Measurements from ENCODE around the gene TMUB2.

The TMUB2 gene

GRCh38 chr17:44204441-44204882, 17.7 kb downstream of the TMUB2 start:
- no peaks in the 10 kb centered on the region for H3K79me2 ChIP-seq (ENCODE audit: insufficient read depth, low read length)
- H3K4me3 ChIP-seq (ENCODE audit: low read depth, low read length, poor library complexity, severe bottlenecking) = no peak overlapping the region
- no peaks in the 10 kb centered on the region for H3K9me3 ChIP-seq (ENCODE audit: low read length)
- no peak for TF ChIP-seq EZH2 (IDR thresholded peaks at IDR 0.05; ENCODE audit: borderline replicate concordance, low read length)
- no peak for TF ChIP-seq CTCF (IDR thresholded peaks at IDR 0.05; ENCODE audit: low read length)
- no peaks in the 10 kb centered on the region for H4K20me1 ChIP-seq (ENCODE audit: insufficient read depth, low read length)
- H3K27me3 ChIP-seq (ENCODE audit: insufficient read depth, low read length) = no peaks in the 10 kb centered on the region
- peaks cover 29% of the 10 kb centered on the region for H3K36me3 ChIP-seq (ENCODE audit: insufficient read depth, low read length)
- H3K4me1 ChIP-seq (ENCODE audit: insufficient read depth, low read length, severe bottlenecking) = peaks cover 14% of the 10 kb centered on the region
- no peaks in the 10 kb centered on the region; the same call in 1 of the 2 replicates for H3F3A ChIP-seq (ENCODE audit: insufficient read depth, low read length)
- no peak overlapping the region for H3K9ac ChIP-seq (ENCODE audit: low read length)
- no peak overlapping the region for H3K4me2 ChIP-seq (ENCODE audit: low read length)
- peak overlapping the region; percentile 19 for H3K27ac ChIP-seq (ENCODE audit: low read depth, low read length, poor library complexity, severe bottlenecking)
- no peaks in the 10 kb centered on the region for H3K9me2 ChIP-seq (ENCODE audit: low read depth, low read length)
- H2AFZ ChIP-seq (ENCODE audit: low read length) = no peak overlapping the region

- no peak overlapping the region for H3K27ac ChIP-seq (ENCODE audit: low read depth, low read length, poor library complexity, severe bottlenecking)
- H3K4me1 ChIP-seq (ENCODE audit: insufficient read depth, low read length, severe bottlenecking) = peaks cover 23% of the 10 kb centered on the region
- H3K27me3 ChIP-seq (ENCODE audit: insufficient read depth, low read length) = no peaks in the 10 kb centered on the region
- H3K79me2 ChIP-seq (ENCODE audit: insufficient read depth, low read length) = no peaks in the 10 kb centered on the region
- peaks cover 41% of the 10 kb centered on the region for H3K36me3 ChIP-seq (ENCODE audit: insufficient read depth, low read length)
- no peaks in the 10 kb centered on the region for H3K9me3 ChIP-seq (ENCODE audit: low read length)
- H3K4me3 ChIP-seq (ENCODE audit: low read depth, low read length, poor library complexity, severe bottlenecking) = no peak overlapping the region
- H2AFZ ChIP-seq (ENCODE audit: low read length) = no peak overlapping the region
- no peak overlapping the region for H3K9ac ChIP-seq (ENCODE audit: low read length)
- H3K9me2 ChIP-seq (ENCODE audit: low read depth, low read length) = no peaks in the 10 kb centered on the region
- no peak overlapping the region for H3K4me2 ChIP-seq (ENCODE audit: low read length)
- no peaks in the 10 kb centered on the region for H4K20me1 ChIP-seq (ENCODE audit: insufficient read depth, low read length)
- no peak for TF ChIP-seq EZH2 (IDR thresholded peaks at IDR 0.05; ENCODE audit: borderline replicate concordance, low read length)
- TF ChIP-seq CTCF (IDR thresholded peaks at IDR 0.05; ENCODE audit: low read length) = no peak
- no peaks in the 10 kb centered on the region; the same call in 1 of the 2 replicates for H3F3A ChIP-seq (ENCODE audit: insufficient read depth, low read length)
These were observed 19.4 kb downstream of the TMUB2 start for GRCh38 chr17:44205962-44206824.

- no peaks in the 10 kb centered on the region for H3K9me3 ChIP-seq (ENCODE audit: low read length)
- no peaks in the 10 kb centered on the region for H3K27me3 ChIP-seq (ENCODE audit: insufficient read depth, low read length)
- peaks cover 46% of the 10 kb centered on the region for H3K36me3 ChIP-seq (ENCODE audit: insufficient read depth, low read length)
- H3K79me2 ChIP-seq (ENCODE audit: insufficient read depth, low read length) = no peaks in the 10 kb centered on the region
- H2AFZ ChIP-seq (ENCODE audit: low read length) = no peak overlapping the region
- no peak overlapping the region for H3K27ac ChIP-seq (ENCODE audit: low read depth, low read length, poor library complexity, severe bottlenecking)
- H3K9me2 ChIP-seq (ENCODE audit: low read depth, low read length) = no peaks in the 10 kb centered on the region
- H3F3A ChIP-seq (ENCODE audit: insufficient read depth, low read length) = no peaks in the 10 kb centered on the region; the same call in 1 of the 2 replicates
- H3K4me3 ChIP-seq (ENCODE audit: low read depth, low read length, poor library complexity, severe bottlenecking) = no peak overlapping the region
- TF ChIP-seq EZH2 (IDR thresholded peaks at IDR 0.05; ENCODE audit: borderline replicate concordance, low read length) (no peak), CTCF (IDR thresholded peaks at IDR 0.05; ENCODE audit: low read length) (no peak)
- no peak overlapping the region for H3K4me2 ChIP-seq (ENCODE audit: low read length)
- H3K9ac ChIP-seq (ENCODE audit: low read length) = no peak overlapping the region
- peaks cover 28% of the 10 kb centered on the region for H3K4me1 ChIP-seq (ENCODE audit: insufficient read depth, low read length, severe bottlenecking)
- no peaks in the 10 kb centered on the region for H4K20me1 ChIP-seq (ENCODE audit: insufficient read depth, low read length)
These were observed 20.0 kb downstream of the TMUB2 start for GRCh38 chr17:44206825-44207155.

Measured in OCI-LY1 (cell line).